HepG2 (cell line): ENCODE data around the gene NEDD4. TPM values are rescaled to one million over a fixed set of nuclear protein-coding genes. Genes with fewer than 3 reads are reported as not detected.

Experiments
- ATAC-seq: fragments of 200-7000 bp; cut with Tn5 transposase; 3 replicates; pipeline ENCODE4 v1.9.1; 2020; ENCODE audit warnings: mild to moderate bottlenecking, moderate library complexity
- BruUV-seq: library from RNA; stranded (reverse); fragments of 400-500 nt; replicated peaks from 2 replicates; lab custom pipeline; 2021; lab: Mats Ljungman, UMichigan
- CTCF ChIA-PET: fragments of 300-600 bp; formaldehyde crosslinking; extraction: SDS; loops from one replicate; lab custom pipeline; 2021; ENCODE audit warnings: low total read pairs, inconsistent platforms, low intra/inter-chr PET ratio; lab: Yijun Ruan, JAX
- POLR2A ChIA-PET: fragments of 350-600 bp; sonication (Branson Sonifier 250); formaldehyde crosslinking; loops from one replicate; lab custom pipeline; 2020; ENCODE audit warnings: antibody characterized with exemption, inconsistent platforms; lab: Yijun Ruan, JAX
- DNase-seq: peaks from one replicate; pipeline ENCODE4 v3.0.0-alpha.2; 2015; ENCODE audit warnings: low spot score
- FAIRE-seq: peaks from 3 replicates; lab custom pipeline; 2011; peaks lifted over from hg19 to GRCh38; lab: Jason Lieb, UNC
- H2AFZ ChIP-seq: one replicate; pipeline ENCODE4 v1.6.1; 2011; ENCODE audit warnings: low read length, inconsistent platforms
- H3K27ac ChIP-seq: fragments of 300-600 bp; 3 replicates; pipeline ENCODE4 v1.8.0; 2011; ENCODE audit warnings: mixed run types, mild to moderate bottlenecking, mixed read lengths, low read length, inconsistent platforms; ENCODE audit not compliant: insufficient read depth; ENCODE audit errors: extremely low read length
- H3K27me3 ChIP-seq, 2 experiments: fragments of 200-600 bp in 1 of 2; 2 replicates in 1 of 2; 3 replicates in 1 of 2; pipeline versions ENCODE4 v1.6.0 to v1.8.0; 2011; ENCODE audit warnings: low read length in 2 of 2, mild to moderate bottlenecking in 2 of 2, moderate library complexity in 2 of 2, inconsistent platforms in 1 of 2; ENCODE audit not compliant: insufficient read depth in 2 of 2, control insufficient read depth in 1 of 2
- H3K36me3 ChIP-seq, 2 experiments: fragments of 200-600 bp in 1 of 2; replicated peaks in 1 of 2; 2 replicates in 1 of 2; 3 replicates in 1 of 2; pipeline versions ENCODE4 v1.5.1 to v1.8.0; 2011; ENCODE audit warnings: low read length in 2 of 2, inconsistent platforms in 1 of 2; ENCODE audit not compliant: insufficient read depth in 2 of 2, control insufficient read depth in 1 of 2
- H3K4me1 ChIP-seq: 2 replicates; pipeline ENCODE4 v1.5.1; 2012; ENCODE audit warnings: low read length, inconsistent platforms; ENCODE audit not compliant: insufficient read depth
- H3K4me2 ChIP-seq: 2 replicates; pipeline ENCODE4 v1.6.0; 2011; ENCODE audit warnings: low read depth, low read length, inconsistent platforms
- H3K4me3 ChIP-seq, 3 experiments: fragments of 200-600 bp in 1 of 3; sonication (generic), shearing (Covaris generic) in 1 of 3; replicated peaks in 1 of 3; 2 replicates each; pipeline ENCODE4 v1.5.1; 2011 to 2016; ENCODE audit warnings: low read length in 3 of 3, inconsistent platforms in 2 of 3, low read depth in 2 of 3, mild to moderate bottlenecking in 2 of 3, control low read depth in 1 of 3, mixed read lengths in 1 of 3; ENCODE audit not compliant: insufficient read depth in 1 of 3
- H3K79me2 ChIP-seq: one replicate; pipeline ENCODE4 v1.6.1; 2011; ENCODE audit warnings: low read length, inconsistent platforms; ENCODE audit not compliant: insufficient read depth
- H3K9ac ChIP-seq: 2 replicates; pipeline ENCODE4 v1.6.0; 2011; ENCODE audit warnings: mild to moderate bottlenecking, low read depth, low read length, inconsistent platforms; ENCODE audit not compliant: insufficient read depth
- H3K9me3 ChIP-seq: 2 replicates; pipeline ENCODE4 v1.5.1; 2012; ENCODE audit warnings: mild to moderate bottlenecking, low read length
- H4K20me1 ChIP-seq: 2 replicates; pipeline ENCODE4 v1.6.0; 2011; ENCODE audit warnings: inconsistent platforms, mild to moderate bottlenecking, low read length, moderate library complexity; ENCODE audit not compliant: insufficient read depth
- GABPB1 ChIP-seq: IDR thresholded peaks from 2 replicates; pipeline ENCODE4 v1.6.1; 2016; ENCODE audit warnings: mild to moderate bottlenecking, missing genetic modification reagents, moderate library complexity, missing compliant biosample characterization
- HOXA3 ChIP-seq: sonication (generic); formaldehyde crosslinking; IDR thresholded peaks from 2 replicates; pipeline ENCODE4 v1.5.0; 2020; ENCODE audit warnings: missing genetic modification reagents
- MYNN ChIP-seq: sonication (generic); formaldehyde crosslinking; IDR thresholded peaks from 2 replicates; pipeline ENCODE4 v1.4.0; 2020; ENCODE audit warnings: mild to moderate bottlenecking, low read depth, missing genetic modification reagents
- NKX3-1 ChIP-seq: sonication (generic); formaldehyde crosslinking; IDR thresholded peaks from 2 replicates; pipeline ENCODE4 v1.5.0; 2020; ENCODE audit warnings: missing genetic modification reagents
- SMYD3 ChIP-seq: sonication (generic); formaldehyde crosslinking; IDR thresholded peaks from 2 replicates; pipeline ENCODE4 v1.8.1; 2023; ENCODE audit warnings: mild to moderate bottlenecking, missing genetic modification reagents
- ZMYM2 ChIP-seq: sonication (generic); formaldehyde crosslinking; IDR thresholded peaks from 2 replicates; pipeline ENCODE4 v1.8.0; 2022; ENCODE audit warnings: mild to moderate bottlenecking, missing genetic modification reagents
- ZMYM4 ChIP-seq: sonication (generic); formaldehyde crosslinking; IDR thresholded peaks from 2 replicates; pipeline ENCODE4 v1.8.1; 2023; ENCODE audit warnings: mild to moderate bottlenecking, missing genetic modification reagents
- ZNF30 ChIP-seq: sonication (generic); formaldehyde crosslinking; IDR thresholded peaks from 2 replicates; pipeline ENCODE4 v1.5.0; 2020; ENCODE audit warnings: mild to moderate bottlenecking, missing genetic modification reagents
- ZNF382 ChIP-seq: sonication (generic); formaldehyde crosslinking; IDR thresholded peaks from 2 replicates; pipeline ENCODE4 v1.5.0; 2020; ENCODE audit warnings: missing genetic modification reagents, mild to moderate bottlenecking, borderline replicate concordance
- ZNF790 ChIP-seq: sonication (generic); formaldehyde crosslinking; IDR thresholded peaks from 2 replicates; pipeline ENCODE4 v1.8.0; 2022; ENCODE audit warnings: missing genetic modification reagents, mild to moderate bottlenecking, borderline replicate concordance
- WGBS: methylation state at CpG from one replicate; pipeline ENCODE4 v1.1.6; 2017; ENCODE audit warnings: low lambda C conversion rate; 5-methylcytosine and 5-hydroxymethylcytosine counted together
- in situ Hi-C: cut with HindIII; loops from 2 replicates; pipeline ENCODE4 v1.10.0; 2017; ENCODE audit warnings: low pct_unique_long_range_greater_than_20kb; ENCODE audit not compliant: extremely low pct_ligation_motif_present
- intact Hi-C: fragments of 100-400 bp; cut with micrococcal nuclease; formaldehyde crosslinking; loops from one replicate; pipeline ENCODE4 v1.10.0; 2022; ENCODE audit not compliant: unreplicated experiment
- polyA plus RNA-seq, 8 experiments: library from polyadenylated mRNA; depleted of rRNA in 3 of 8; stranded (reverse) in 7 of 8; unstranded in 1 of 8; fragments of >200 nt; fragmentation: Illumina TruSeq in 4 of 8; extraction: Trizol in 4 of 8; gene quantifications; 2 replicates each; pipeline versions ENCODE4 v1.2.1 to v1.2.3, GENCODE V29; 2011 to 2016; ENCODE audit warnings: low read depth in 4 of 8, missing spikeins in 1 of 8, mixed read lengths in 1 of 8; ENCODE audit not compliant: insufficient read depth in 1 of 8
- total RNA-seq, 5 experiments: library from RNA; depleted of rRNA; stranded (reverse); fragments of >200 nt; fragmentation: Illumina TruSeq; extraction: Trizol; gene quantifications; 2 replicates each; pipeline ENCODE4 v1.2.3, GENCODE V29; 2016; ENCODE audit warnings: low read depth in 1 of 5
- TF ChIP-seq, protein P1 (sequence below): sonication (generic); formaldehyde crosslinking; IDR thresholded peaks from 2 replicates; pipeline ENCODE4 v1.4.0; 2020; ENCODE audit warnings: mild to moderate bottlenecking, missing genetic modification reagents

Gene NEDD4
- total and polyA plus RNA-seq, 2 of the 13 experiments (the other 11 are each of a cell fraction or from before 2014, with no cell fraction given) = 10.4 to 13.0 TPM

- peaks cover 20% of the 10 kb centered on the region for H3K79me2 ChIP-seq
- no peak overlapping the region for H3K4me2 ChIP-seq
- H3K4me1 ChIP-seq = peaks cover 16% of the 10 kb centered on the region
- H3K27ac ChIP-seq = no peak overlapping the region
- H3K9ac ChIP-seq = no peak overlapping the region
- no peaks in the 10 kb centered on the region; a peak in 1 of 5 replicates for H3K27me3 ChIP-seq
- H4K20me1 ChIP-seq = no peaks in the 10 kb centered on the region
- in situ Hi-C loops = no loop called here
- no peak overlapping the region for H2AFZ ChIP-seq
- H3K36me3 ChIP-seq = no peaks in the 10 kb centered on the region
- H3K9me3 ChIP-seq = no peaks in the 10 kb centered on the region
- ChIA-PET CTCF (no interaction called here), POLR2A (no interaction called here)
- ATAC-seq (no peak), DNase-seq (no peak), FAIRE-seq (no peak)
- WGBS = 98% methylated on average over 2 of the region's 2 CpGs
- intact Hi-C loops = no loop called here
- BruUV-seq = no TSS peak
- no peak for TF ChIP-seq SMYD3 (CRISPR knock-in tag)
- TF ChIP-seq ZNF790 (CRISPR knock-in tag) = no peak
- TF ChIP-seq, protein P1, sequence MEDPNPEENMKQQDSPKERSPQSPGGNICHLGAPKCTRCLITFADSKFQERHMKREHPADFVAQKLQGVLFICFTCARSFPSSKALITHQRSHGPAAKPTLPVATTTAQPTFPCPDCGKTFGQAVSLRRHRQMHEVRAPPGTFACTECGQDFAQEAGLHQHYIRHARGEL (CRISPR knock-in tag) = no peak
- TF ChIP-seq ZMYM2 (CRISPR knock-in tag) = no peak
- no peak for TF ChIP-seq ZNF30 (CRISPR knock-in tag)
- TF ChIP-seq ZNF382 (CRISPR knock-in tag) = no peak
- TF ChIP-seq GABPB1 (CRISPR knock-in tag) = no peak
- no peak for TF ChIP-seq MYNN (CRISPR knock-in tag)
- no peak for TF ChIP-seq NKX3-1 (CRISPR knock-in tag)
- no peak for TF ChIP-seq HOXA3 (CRISPR knock-in tag)
- H3K4me3 ChIP-seq = no peak overlapping the region
These were observed 2.9 kb downstream of the NEDD4 start for GRCh38 chr15:55990516-55990915.

GRCh38 chr15:55989383-55989782 lies 4.0 kb downstream of the NEDD4 start:
- no peak overlapping the region for H3K4me3 ChIP-seq
- H3K4me1 ChIP-seq = peaks cover 16% of the 10 kb centered on the region
- ChIA-PET CTCF (no interaction called here), POLR2A (no interaction called here)
- no peak overlapping the region for H3K9ac ChIP-seq
- H3K9me3 ChIP-seq = no peaks in the 10 kb centered on the region
- WGBS = 92% methylated on average over 2 of the region's 2 CpGs
- no TSS peak for BruUV-seq
- H3K79me2 ChIP-seq = peaks cover 20% of the 10 kb centered on the region
- in situ Hi-C loops (no loop called here), intact Hi-C loops (no loop called here)
- DNase-seq = no peak
- no peaks in the 10 kb centered on the region; a peak in 1 of 5 replicates for H3K36me3 ChIP-seq
- no peaks in the 10 kb centered on the region; a peak in 1 of 5 replicates for H3K27me3 ChIP-seq
- TF ChIP-seq ZMYM4 = no peak
- H3K27ac ChIP-seq = no peak overlapping the region
- no peak overlapping the region for H2AFZ ChIP-seq
- FAIRE-seq = no peak
- no peak overlapping the region for H3K4me2 ChIP-seq
- no peaks in the 10 kb centered on the region for H4K20me1 ChIP-seq
- ATAC-seq = no peak
